ENCODE results near the gene HOXB1. TPM values are rescaled to one million over a fixed set of nuclear protein-coding genes. Genes with fewer than 3 reads are reported as not detected.
A peak's percentile ranks its signal among the peaks of the same experiment; 100 is the strongest.
"Not testable (repeated sequence)": the region's sequence is repeated elsewhere in the genome, so short reads cannot be mapped to it uniquely, and the experiment has no call there.

The HOXB1 gene
- total RNA-seq, 1 donor from 2014 or later: not detected

DNA sequence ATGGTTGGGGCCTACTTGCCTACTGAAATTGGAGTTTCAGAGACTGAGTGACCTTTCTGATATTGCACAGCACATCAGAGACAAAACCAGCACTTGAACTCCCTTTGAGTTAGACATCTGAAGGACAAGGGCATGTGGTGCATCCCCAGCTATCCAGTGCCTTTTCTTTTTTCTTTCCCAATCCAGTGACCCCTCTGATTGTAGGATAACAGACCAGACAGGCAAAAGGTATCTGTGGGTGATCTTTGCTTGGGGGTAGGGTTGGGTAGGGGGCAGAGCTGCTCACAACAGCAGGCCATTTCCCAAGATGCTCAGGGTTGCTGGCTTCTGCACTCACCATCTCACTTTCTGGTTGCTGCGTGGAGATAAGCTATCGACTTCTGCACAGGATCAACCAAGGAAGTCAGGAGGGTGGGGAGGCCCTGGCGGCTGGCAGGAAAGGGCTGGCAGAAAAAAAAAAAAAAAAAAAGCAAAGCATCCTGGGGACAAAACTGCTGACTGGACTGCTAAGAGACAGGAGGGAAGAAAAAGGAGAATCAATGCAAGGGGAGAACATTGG, 42.2 kb downstream of the HOXB1 start:
- H3K27ac Mint-ChIP-seq: peak overlapping the region; percentile 31
- no peaks in the 10 kb centered on the region for H3K27me3 Mint-ChIP-seq
- H3K4me1 Mint-ChIP-seq: peaks cover 42% of the 10 kb centered on the region
- peak overlapping the region; percentile 45 for H3K4me3 Mint-ChIP-seq
- no peaks in the 10 kb centered on the region for H3K36me3 Mint-ChIP-seq (ENCODE audit: low read depth)
- H3K9me3 Mint-ChIP-seq: no peaks in the 10 kb centered on the region
- DNase-seq: peak; percentile 68
- intact Hi-C loops (cut with micrococcal nuclease): no loop called here

DNA sequence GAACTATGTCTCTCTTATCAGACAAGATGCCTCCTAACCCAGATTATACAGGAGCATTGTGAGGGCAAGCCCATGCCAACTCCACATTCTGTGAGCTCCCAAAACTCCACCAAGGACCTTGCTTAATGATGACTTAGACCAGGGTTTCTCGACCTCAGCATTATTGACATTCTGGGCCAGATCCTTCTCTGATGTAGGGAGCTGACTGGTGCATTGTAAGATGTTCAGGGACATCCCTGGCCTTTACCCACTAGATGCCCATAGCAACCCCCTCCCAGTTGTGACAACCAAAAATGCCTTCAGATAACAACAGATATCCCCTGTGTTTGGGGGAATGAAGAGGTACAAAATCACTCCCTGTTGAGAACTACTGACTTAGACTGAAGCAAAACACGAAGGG, 43.6 kb downstream of the HOXB1 start:
- no peak for DNase-seq
- Mint-ChIP-seq H3K27ac (no peak overlapping the region), H3K4me1 (peaks cover 50% of the 10 kb centered on the region), H3K9me3 (no peaks in the 10 kb centered on the region), H3K4me3 (no peak overlapping the region), H3K36me3 (ENCODE audit: low read depth) (no peaks in the 10 kb centered on the region), H3K27me3 (no peaks in the 10 kb centered on the region)
- intact Hi-C loops (cut with micrococcal nuclease): no loop called here

- Mint-ChIP-seq H3K27me3 (no peaks in the 10 kb centered on the region), H3K9me3 (no peaks in the 10 kb centered on the region), H3K4me1 (peaks cover 47% of the 10 kb centered on the region), H3K36me3 (ENCODE audit: low read depth) (no peaks in the 10 kb centered on the region), H3K27ac (no peak overlapping the region), H3K4me3 (no peak overlapping the region)
- intact Hi-C loops (cut with micrococcal nuclease): no loop called here
- no peak for DNase-seq
These were observed 44.3 kb downstream of the HOXB1 start for GRCh38 chr17:48486557-48486956.

DNA sequence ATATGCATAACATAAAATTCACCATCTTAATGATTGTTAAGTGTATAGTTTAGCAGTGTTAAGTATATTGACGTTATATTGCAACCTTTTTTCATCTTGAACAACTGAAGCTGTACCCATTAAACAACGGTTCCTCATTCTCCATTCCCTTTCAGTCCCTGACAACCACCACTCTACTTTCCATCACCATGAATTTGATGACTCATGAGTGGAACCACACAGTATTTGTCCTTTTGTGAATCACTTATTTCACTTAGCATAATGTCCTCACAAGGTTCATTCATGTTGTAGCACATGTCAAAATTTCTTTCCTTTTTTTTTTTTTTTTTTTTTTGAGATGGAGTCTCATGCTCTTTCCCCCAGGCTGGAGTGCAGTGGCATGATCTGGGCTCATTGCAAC, 46.0 kb downstream of the HOXB1 start:
- H3K4me1 Mint-ChIP-seq: peaks cover 37% of the 10 kb centered on the region
- peak overlapping the region; percentile 63 for H3K27ac Mint-ChIP-seq
- no peaks in the 10 kb centered on the region for H3K9me3 Mint-ChIP-seq
- no peak overlapping the region for H3K4me3 Mint-ChIP-seq
- no peaks in the 10 kb centered on the region for H3K27me3 Mint-ChIP-seq
- no peaks in the 10 kb centered on the region for H3K36me3 Mint-ChIP-seq (ENCODE audit: low read depth)
- intact Hi-C loops (cut with micrococcal nuclease): loop anchor here (2.0 to 5.0 kb wide), 5 partner anchors 26 to 133 kb away; no protein-coding TSS in a partner anchor
- DNase-seq: no peak

DNA sequence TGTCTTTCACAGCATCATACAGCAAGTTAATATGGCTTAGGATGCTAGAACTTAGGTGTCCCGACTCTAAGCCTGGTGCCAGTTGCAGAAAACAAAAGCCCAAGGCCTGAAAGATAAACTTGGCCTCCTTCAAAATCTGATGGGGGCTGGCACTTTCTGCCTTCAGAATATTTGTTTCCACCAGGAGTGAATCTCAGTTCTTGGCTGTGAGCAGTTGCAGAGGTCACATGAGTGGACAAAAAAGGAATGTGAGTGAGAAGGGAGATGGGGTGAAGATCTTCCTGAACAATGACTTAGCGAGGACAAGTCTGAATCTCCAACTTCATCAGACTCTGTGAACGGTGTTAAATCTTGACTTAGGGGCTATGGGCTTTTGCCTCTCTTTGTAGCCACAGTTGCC, 46.6 kb downstream of the HOXB1 start:
- Mint-ChIP-seq H3K27ac (peak overlapping the region; percentile 63), H3K27me3 (no peaks in the 10 kb centered on the region), H3K9me3 (no peaks in the 10 kb centered on the region), H3K4me3 (no peak overlapping the region), H3K4me1 (peaks cover 35% of the 10 kb centered on the region), H3K36me3 (ENCODE audit: low read depth) (no peaks in the 10 kb centered on the region)
- no peak for DNase-seq
- intact Hi-C loops (cut with micrococcal nuclease): loop anchor here (2.0 to 5.0 kb wide), 5 partner anchors 27 to 132 kb away; no protein-coding TSS in a partner anchor

DNA sequence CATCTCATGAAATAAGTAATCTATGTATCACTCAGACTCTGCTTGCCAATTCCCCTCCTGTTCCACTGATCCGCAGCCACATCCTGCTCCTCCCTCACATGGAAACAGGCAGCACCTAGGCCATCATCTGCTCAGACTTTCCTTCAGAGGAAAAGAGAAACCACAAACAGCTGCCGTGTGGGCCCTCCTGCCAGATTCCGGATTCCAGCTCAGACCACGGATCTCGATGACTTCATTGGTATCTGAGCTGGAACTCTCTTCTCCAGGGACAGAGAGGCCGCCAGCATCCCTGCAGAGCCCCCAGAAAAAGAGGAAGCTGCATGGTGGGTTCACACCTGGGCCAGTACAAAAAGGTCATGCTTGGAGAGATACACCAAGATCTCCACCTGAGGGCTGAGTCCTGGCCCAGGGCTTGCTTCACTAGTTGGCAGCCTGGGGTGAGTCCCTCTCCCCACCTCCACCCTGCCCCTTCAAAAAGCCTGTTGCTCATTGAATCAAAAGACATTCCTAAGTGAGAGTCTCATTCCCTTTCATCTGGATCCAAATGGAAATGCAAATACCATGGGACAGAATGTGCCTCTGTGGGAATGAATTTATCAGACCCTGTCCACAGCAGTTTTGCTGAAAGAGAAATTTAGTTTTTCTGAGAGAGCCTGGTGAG, 47.2 kb downstream of the HOXB1 start:
- H3K27ac Mint-ChIP-seq: peak overlapping the region; percentile 63
- peaks cover 34% of the 10 kb centered on the region for H3K4me1 Mint-ChIP-seq
- H3K27me3 Mint-ChIP-seq: no peaks in the 10 kb centered on the region
- peak overlapping the region; percentile 51 for H3K4me3 Mint-ChIP-seq
- no peaks in the 10 kb centered on the region for H3K9me3 Mint-ChIP-seq
- no peaks in the 10 kb centered on the region for H3K36me3 Mint-ChIP-seq (ENCODE audit: low read depth)
- intact Hi-C loops (cut with micrococcal nuclease): loop anchor here (2.0 to 5.0 kb wide), 6 partner anchors 27 to 131 kb away; no protein-coding TSS in a partner anchor
- DNase-seq: peak; percentile 83

DNA sequence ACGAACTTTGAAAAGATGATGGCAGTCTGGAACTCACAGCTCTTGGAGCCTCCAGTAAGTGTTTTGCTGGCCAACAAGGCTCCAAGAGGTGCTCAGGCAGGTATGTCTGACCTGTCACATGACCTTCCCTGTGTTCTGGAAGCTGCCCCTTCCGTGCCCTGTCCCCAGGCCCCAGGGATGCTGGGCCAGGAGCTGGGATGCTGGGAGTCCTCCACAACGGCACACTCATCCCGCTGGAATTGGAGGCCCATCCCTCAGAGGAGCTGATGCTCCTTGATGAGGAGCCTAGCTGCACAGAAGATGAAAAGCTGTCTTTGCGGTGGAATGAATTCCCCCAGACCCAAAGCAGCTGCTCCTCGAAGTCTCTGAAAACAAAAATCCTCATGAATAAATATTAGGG, 47.8 kb downstream of the HOXB1 start:
- intact Hi-C loops (cut with micrococcal nuclease): loop anchor here (2.0 to 5.0 kb wide), 4 partner anchors 26 to 131 kb away; no protein-coding TSS in a partner anchor
- H3K4me1 Mint-ChIP-seq: peaks cover 33% of the 10 kb centered on the region
- peak overlapping the region; percentile 63 for H3K27ac Mint-ChIP-seq
- no peaks in the 10 kb centered on the region for H3K9me3 Mint-ChIP-seq
- no peaks in the 10 kb centered on the region for H3K36me3 Mint-ChIP-seq (ENCODE audit: low read depth)
- peak overlapping the region; percentile 51 for H3K4me3 Mint-ChIP-seq
- no peak for DNase-seq
- H3K27me3 Mint-ChIP-seq: no peaks in the 10 kb centered on the region

DNA sequence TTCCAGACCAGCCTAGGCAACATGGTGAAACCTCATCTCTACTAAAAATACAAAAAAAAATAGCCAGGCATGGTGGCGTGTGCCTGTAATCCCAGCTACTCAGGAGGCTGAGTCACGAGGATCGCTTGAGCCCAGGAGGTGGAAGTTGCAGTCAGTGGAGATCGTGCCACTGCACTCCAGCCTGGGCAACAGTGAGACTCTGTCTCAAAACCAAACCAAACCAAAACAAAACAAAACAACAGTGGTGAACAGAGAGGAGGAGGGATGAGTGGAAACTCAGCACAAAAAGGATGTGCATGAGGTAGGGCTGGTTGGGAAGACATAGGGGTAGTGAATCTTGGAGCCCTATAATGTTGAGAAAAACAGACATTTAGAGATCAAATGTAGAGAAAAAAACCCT, 48.5 kb downstream of the HOXB1 start:
- peak overlapping the region; percentile 41 for H3K4me3 Mint-ChIP-seq
- H3K27me3 Mint-ChIP-seq: not testable (repeated sequence)

GRCh38 chr17:48479014-48479402, 51.8 kb downstream of the HOXB1 start:
- Mint-ChIP-seq H3K4me3 (no peak overlapping the region), H3K36me3 (ENCODE audit: low read depth) (no peaks in the 10 kb centered on the region), H3K4me1 (peaks cover 32% of the 10 kb centered on the region), H3K27ac (peak overlapping the region; percentile 66), H3K27me3 (peaks cover 4% of the 10 kb centered on the region), H3K9me3 (no peaks in the 10 kb centered on the region)
- intact Hi-C loops (cut with micrococcal nuclease): no loop called here
- DNase-seq: no peak

More for the DNA sequence above, 48.5 kb downstream of the HOXB1 start:
- H3K4me1 Mint-ChIP-seq: peaks cover 37% of the 10 kb centered on the region
- H3K36me3 Mint-ChIP-seq (ENCODE audit: low read depth); DNase-seq; H3K9me3 Mint-ChIP-seq: not testable (repeated sequence)
- H3K27ac Mint-ChIP-seq: peak overlapping the region; percentile 63
- intact Hi-C loops (cut with micrococcal nuclease): loop anchor here (2.0 to 5.0 kb wide), 4 partner anchors 26 to 130 kb away; no protein-coding TSS in a partner anchor

Other genes with a start within 250 kb of the HOXB1 start
- gene SKAP1, start 100.8 kb downstream of the HOXB1 start, total RNA-seq: 59.3 and 63.1 TPM in 2 replicates
- gene HOXB2, start 14.1 kb upstream of the HOXB1 start, total RNA-seq: 26.0 and 28.1 TPM in 2 replicates
- 3.1 and 3.6 TPM in 2 replicates for gene HOXB4, start 47.3 kb upstream of the HOXB1 start, total RNA-seq
- 3.6 and 3.7 TPM in 2 replicates for gene HOXB3, start 59.2 kb upstream of the HOXB1 start, total RNA-seq
- not detected in 2 replicates for gene HOXB5, start 62.8 kb upstream of the HOXB1 start, total RNA-seq
- 0.33 and 0.36 TPM in 2 replicates for gene HOXB6, start 74.0 kb upstream of the HOXB1 start, total RNA-seq
- 0.30 and 0.36 TPM in 2 replicates for gene HOXB7, start 80.0 kb upstream of the HOXB1 start, total RNA-seq
- gene HOXB8, start 84.3 kb upstream of the HOXB1 start, total RNA-seq: not detected in 2 replicates
- gene HOXB9, start 95.3 kb upstream of the HOXB1 start, total RNA-seq: 0.21 and 0.30 TPM in 2 replicates
- gene PRAC1, start 191.5 kb upstream of the HOXB1 start, total RNA-seq: not detected in 2 replicates
- not detected in 2 replicates for gene PRAC2, start 192.2 kb upstream of the HOXB1 start, total RNA-seq
- not detected in 2 replicates for gene HOXB13, start 197.7 kb upstream of the HOXB1 start, total RNA-seq